Subcutaneous adipose tissue (tissue), 4 donors: ENCODE results near the gene SNN. TPM values are rescaled to one million over a fixed set of nuclear protein-coding genes. Genes with fewer than 3 reads are reported as not detected.

Experiments
- CTCF ChIP-seq: fragments of 450-650 bp; IDR thresholded peaks from one replicate; pipeline ENCODE4 v1.5.1; 2016; ENCODE audit warnings: low read depth, mild to moderate bottlenecking, control low read depth, antibody characterized with exemption, moderate library complexity
- total RNA-seq, 4 donors: library from RNA; depleted of rRNA; stranded (reverse); fragments of >200 nt; gene quantifications; one replicate each; pipeline ENCODE4 v1.1.0, GENCODE V29; 2016

Gene SNN
- total RNA-seq, 4 donors from 2014 or later = 25.4 to 87.6 (median 50.1) TPM

- no peak for TF ChIP-seq CTCF
These were observed 9.2 kb upstream of the SNN start for GRCh38 chr16:11658896-11659708.

GRCh38 chr16:11660565-11660964, 7.7 kb upstream of the SNN start:
- TF ChIP-seq CTCF = no peak

- TF ChIP-seq CTCF = no peak
These were observed 5.7 kb upstream of the SNN start for GRCh38 chr16:11662582-11662981.

- TF ChIP-seq CTCF = no peak
These were observed 3.2 kb upstream of the SNN start for GRCh38 chr16:11665071-11665491.

- TF ChIP-seq CTCF = no peak
These were observed 1.9 kb upstream of the SNN start for GRCh38 chr16:11666103-11667055.

GRCh38 chr16:11667221-11667823, 933 bp upstream of the SNN start:
- TF ChIP-seq CTCF = no peak
